Lung (tissue), 12 donors: Measurements from ENCODE around the gene OCLN. TPM values are rescaled to one million over a fixed set of nuclear protein-coding genes. Genes with fewer than 3 reads are reported as not detected.
"Not testable (repeated sequence)": the region's sequence is repeated elsewhere in the genome, so short reads cannot be mapped to it uniquely, and the experiment has no call there.

Experiments
- ATAC-seq: fragments of 200-7000 bp; cut with Tn5 transposase; one replicate; pipeline ENCODE4 v1.9.1; 2020; ENCODE audit warnings: moderate number of reproducible peaks; ENCODE audit not compliant: insufficient read depth, low FRiP score
- DNase-seq, 3 donors: peaks; one replicate each; pipeline ENCODE4 v3.0.0-alpha.2; 2013 to 2017
- H3K27ac ChIP-seq, 2 donors: one replicate each; pipeline ENCODE4 v1.5.1; 2013; ENCODE audit warnings: mild to moderate bottlenecking in 2 of 2, moderate library complexity in 2 of 2, control low read depth in 1 of 2, inconsistent platforms in 1 of 2, low read depth in 1 of 2, low read length in 1 of 2
- H3K27me3 ChIP-seq, 3 donors: one replicate each; pipeline ENCODE4 v1.5.1; 2013; ENCODE audit warnings: low read length in 2 of 3; ENCODE audit not compliant: control insufficient read depth in 3 of 3, insufficient read depth in 3 of 3
- H3K36me3 ChIP-seq, 4 donors: one replicate each; pipeline ENCODE4 v1.5.1; 2013; ENCODE audit warnings: low read length in 4 of 4, mild to moderate bottlenecking in 1 of 4, moderate library complexity in 1 of 4; ENCODE audit not compliant: control insufficient read depth in 4 of 4, insufficient read depth in 4 of 4
- H3K4me1 ChIP-seq, 5 donors: one replicate each; pipeline ENCODE4 v1.5.1; 2013; ENCODE audit warnings: low read length in 5 of 5, mild to moderate bottlenecking in 2 of 5, moderate library complexity in 1 of 5; ENCODE audit not compliant: control insufficient read depth in 5 of 5, insufficient read depth in 5 of 5
- H3K4me3 ChIP-seq: one replicate; pipeline ENCODE4 v1.5.1; 2013; ENCODE audit warnings: mild to moderate bottlenecking, control low read depth, moderate library complexity
- H3K9ac ChIP-seq, 2 donors: one replicate each; pipeline ENCODE4 v1.5.1; 2013; ENCODE audit warnings: low read length in 2 of 2, control low read depth in 1 of 2; ENCODE audit not compliant: insufficient read depth in 1 of 2
- H3K9me3 ChIP-seq, 4 donors: one replicate each; pipeline ENCODE4 v1.5.1; 2013; ENCODE audit warnings: low read length in 3 of 4, mild to moderate bottlenecking in 1 of 4, moderate library complexity in 1 of 4; ENCODE audit not compliant: control insufficient read depth in 4 of 4, insufficient read depth in 3 of 4
- CTCF ChIP-seq: IDR thresholded peaks from 2 replicates; pipeline ENCODE4 v1.5.1; 2012; ENCODE audit warnings: mild to moderate bottlenecking; ENCODE audit errors: control extremely low read depth, extremely low read depth
- WGBS, 2 donors: extraction: QIAGEN DNeasy Blood & Tissue Kit; methylation state at CpG; one replicate each; pipeline ENCODE4 v1.1.7; 2013; 5-methylcytosine and 5-hydroxymethylcytosine counted together
- polyA plus RNA-seq, 2 donors: library from polyadenylated mRNA; stranded (reverse); fragments of 200-250 nt; gene quantifications; one replicate each; pipeline ENCODE4 v1.2.1, GENCODE V29; 2013
- total RNA-seq, 2 donors: library from RNA; depleted of rRNA in 1 of 2; stranded (reverse); fragments of >200 nt in 1 of 2; gene quantifications; one replicate each; pipeline ENCODE4 v1.2.1, GENCODE V29; 2014 to 2021
- donor health status: control.
- donor health status: control.
- donor health status: Bipolar disorder and iron deficiency.
- donor health status: healthy.
- donor health status: DM: yes; HTN: yes; CAD: no.

OCLN gene
- total and polyA plus RNA-seq, 4 donors, result 19.7 to 129 (median 46.6) TPM

- 64 to 82% methylated on average over 6 of the region's 6 CpGs for WGBS, 2 donors
- no peak overlapping the region for H3K9ac ChIP-seq
- H3K9me3 ChIP-seq, result no peaks in the 10 kb centered on the region
- H3K4me1 ChIP-seq, result peaks cover 0 to 3% (median 0%) of the 10 kb centered on the region in 5 donors
- H3K36me3 ChIP-seq, result no peaks in the 10 kb centered on the region
- DNase-seq (no peak), ATAC-seq (no peak)
- H3K4me3 ChIP-seq, result no peak overlapping the region
- TF ChIP-seq CTCF, result no peak
- no peaks in the 10 kb centered on the region for H3K27me3 ChIP-seq
- no peak overlapping the region for H3K27ac ChIP-seq
Measured at GRCh38 chr5:69509212-69509611, 16.6 kb downstream of the OCLN start.

- no peak overlapping the region for H3K27ac ChIP-seq
- H3K27me3 ChIP-seq, result no peaks in the 10 kb centered on the region
- no peaks in the 10 kb centered on the region for H3K36me3 ChIP-seq
- TF ChIP-seq CTCF, result no peak
- H3K4me3 ChIP-seq, result no peak overlapping the region
- peaks cover 0 to 3% (median 0%) of the 10 kb centered on the region in 5 donors for H3K4me1 ChIP-seq
- ATAC-seq, result no peak
- DNase-seq, result no peak
- H3K9me3 ChIP-seq, result no peaks in the 10 kb centered on the region
- H3K9ac ChIP-seq, result no peak overlapping the region
- 92 to 97% methylated on average over 2 of the region's 2 CpGs for WGBS, 2 donors
Measured at GRCh38 chr5:69510694-69511093, 18.1 kb downstream of the OCLN start.

DNA sequence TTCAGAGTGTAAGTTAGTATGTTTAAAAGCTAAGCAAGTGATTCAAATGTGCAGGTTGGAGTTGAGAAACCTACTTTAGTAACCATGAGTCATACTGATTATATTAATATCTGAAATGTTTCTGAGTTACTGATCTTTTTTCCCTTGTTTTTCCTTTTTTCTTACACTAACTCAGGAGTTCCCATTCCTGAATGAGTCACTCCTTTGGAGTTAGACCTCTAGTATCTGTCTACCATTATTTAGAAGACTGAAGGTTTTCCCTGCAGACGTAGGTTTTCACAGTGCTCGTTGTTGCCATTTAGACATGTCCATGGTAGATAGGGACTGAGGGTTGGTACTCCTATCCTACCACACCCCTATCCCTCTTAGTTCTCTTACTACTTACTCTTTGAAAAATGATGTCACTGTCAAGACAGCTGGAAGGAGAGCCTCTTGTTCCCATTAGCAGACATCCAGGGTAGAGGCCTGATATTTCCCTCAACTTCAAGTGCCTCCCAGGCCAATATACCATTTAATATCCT, 20.2 kb downstream of the OCLN start:
- H3K27me3 ChIP-seq, result no peaks in the 10 kb centered on the region
- ATAC-seq (peak; percentile 38), DNase-seq (no peak)
- H3K9ac ChIP-seq, result no peak overlapping the region
- H3K4me3 ChIP-seq, result no peak overlapping the region
- H3K36me3 ChIP-seq, result no peaks in the 10 kb centered on the region
- peak overlapping the region in 1 of 2 donors; percentile 63 for H3K27ac ChIP-seq
- H3K4me1 ChIP-seq, result peaks cover 0 to 5% (median under 1%) of the 10 kb centered on the region in 5 donors
- no peak for TF ChIP-seq CTCF
- no peaks in the 10 kb centered on the region for H3K9me3 ChIP-seq
- 83 to 89% methylated on average over 2 of the region's 2 CpGs for WGBS, 2 donors

DNA sequence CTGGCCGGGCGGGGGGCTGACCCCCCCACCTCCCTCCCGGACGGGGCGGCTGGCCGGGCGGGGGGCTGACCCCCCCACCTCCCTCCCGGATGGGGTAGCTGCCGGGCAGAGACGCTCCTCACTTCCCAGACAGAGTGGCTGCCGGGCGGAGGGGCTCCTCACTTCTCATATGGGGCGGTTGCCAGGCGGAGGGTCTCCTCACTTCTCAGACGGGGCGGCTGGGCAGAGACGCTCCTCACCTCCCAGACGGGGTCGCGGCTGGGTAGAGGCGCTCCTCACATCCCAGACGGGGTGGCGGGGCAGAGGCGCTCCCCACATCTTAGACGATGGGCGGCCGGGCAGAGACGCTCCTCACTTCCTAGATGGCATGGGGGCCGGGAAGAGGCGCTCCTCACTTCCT, 23.0 kb downstream of the OCLN start:
- H3K4me1 ChIP-seq, result not testable (repeated sequence)

More for the DNA sequence above, 23.0 kb downstream of the OCLN start:
- not testable (repeated sequence) for H3K9me3 ChIP-seq, H3K36me3 ChIP-seq, H3K27ac ChIP-seq, ATAC-seq, H3K27me3 ChIP-seq, H3K9ac ChIP-seq, H3K4me3 ChIP-seq, DNase-seq
- WGBS, 2 donors, result 96 to 98% methylated on average over 16 to 22 of the region's 30 CpGs
